ENCODE measurements around the gene BRCA2.

DNA sequence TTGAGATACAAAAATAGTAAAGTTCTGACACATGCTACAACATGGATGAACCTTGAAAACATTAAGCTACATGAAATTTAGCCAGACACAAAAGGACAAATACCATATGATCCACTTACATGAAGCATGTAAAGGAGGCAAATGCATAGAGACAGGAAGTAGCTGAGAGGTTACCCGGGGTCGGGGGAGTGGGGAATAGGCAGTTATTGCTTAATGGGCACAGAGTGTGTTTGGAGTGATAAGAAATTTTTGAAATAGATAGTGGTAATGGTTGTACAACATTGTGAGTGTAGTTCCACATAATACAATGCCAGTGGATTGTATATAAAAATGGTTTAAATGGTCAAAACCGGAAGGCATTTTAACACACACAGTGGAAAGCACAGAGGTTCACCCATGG, 108.3 kb downstream of the BRCA2 start:
- no peak for TF ChIP-seq POLR2A (IDR thresholded peaks at IDR 0.05)
- TF ChIP-seq CTCF (IDR thresholded peaks at IDR 0.05) = no peak
- no peak for TF ChIP-seq POLR2AphosphoS5 (IDR thresholded peaks at IDR 0.05)
